ENCODE data around the gene LRRK1.

- TF ChIP-seq EZH2phosphoT487 (IDR thresholded peaks at IDR 0.05; ENCODE audit: insufficient read depth, low read depth) (no peak), EZH2 (IDR thresholded peaks at IDR 0.05; ENCODE audit: insufficient read depth, poor library complexity, severe bottlenecking) (no peak)
These were observed 159.6 kb downstream of the LRRK1 start for GRCh38 chr15:101078669-101079323.
